DND-41 (cell line): ENCODE measurements around the gene TARM1.
"Not testable (repeated sequence)": the region's sequence is repeated elsewhere in the genome, so short reads cannot be mapped to it uniquely, and the experiment has no call there.

Experiments used
- ATAC-seq: fragments of 200-7000 bp; cut with Tn5 transposase; 3 replicates; pipeline ENCODE4 v1.9.1; 2021; ENCODE audit warnings: low read depth; ENCODE audit not compliant: insufficient read depth
- DNase-seq: peaks from one replicate; pipeline ENCODE4 v3.0.0-alpha.2; 2020
- H2AFZ ChIP-seq: 2 replicates; pipeline ENCODE4 v1.6.0; 2012; ENCODE audit warnings: low read depth, low read length
- H3K27ac ChIP-seq: 2 replicates; pipeline ENCODE4 v1.5.1; 2012; ENCODE audit warnings: low read length, inconsistent platforms
- H3K27me3 ChIP-seq: fragments of 200-600 bp; sonication (generic); 2 replicates; pipeline ENCODE4 v1.6.0; 2012; ENCODE audit warnings: low read length, mild to moderate bottlenecking, inconsistent platforms; ENCODE audit not compliant: insufficient read depth, poor library complexity
- H3K36me3 ChIP-seq: 2 replicates; pipeline ENCODE4 v1.5.1; 2012; ENCODE audit warnings: low read length, inconsistent platforms; ENCODE audit not compliant: insufficient read depth
- H3K4me1 ChIP-seq: 2 replicates; pipeline ENCODE4 v1.5.1; 2012; ENCODE audit warnings: mild to moderate bottlenecking, low read length; ENCODE audit not compliant: insufficient read depth
- H3K4me2 ChIP-seq: 2 replicates; pipeline ENCODE4 v1.6.0; 2012; ENCODE audit warnings: mild to moderate bottlenecking, moderate library complexity, low read length, inconsistent platforms; ENCODE audit not compliant: insufficient read depth
- H3K4me3 ChIP-seq, 2 experiments: fragments of 200-600 bp in 1 of 2; shearing (Covaris generic) in 1 of 2; 2 replicates each; pipeline ENCODE4 v1.5.1; 2012 to 2016; ENCODE audit warnings: inconsistent platforms in 2 of 2, low read length in 2 of 2, mild to moderate bottlenecking in 2 of 2, low read depth in 1 of 2, moderate library complexity in 1 of 2
- H3K79me2 ChIP-seq: 2 replicates; pipeline ENCODE4 v1.6.0; 2012; ENCODE audit warnings: low read length, inconsistent platforms; ENCODE audit not compliant: insufficient read depth
- H3K9ac ChIP-seq: 2 replicates; pipeline ENCODE4 v1.6.0; 2012; ENCODE audit warnings: low read depth, mild to moderate bottlenecking, inconsistent platforms, low read length, moderate library complexity
- H3K9me3 ChIP-seq: 2 replicates; pipeline ENCODE4 v1.5.1; 2012; ENCODE audit warnings: low read length, moderate library complexity, mild to moderate bottlenecking, inconsistent platforms; ENCODE audit not compliant: insufficient read depth, severe bottlenecking
- H4K20me1 ChIP-seq: 2 replicates; pipeline ENCODE4 v1.6.0; 2012; ENCODE audit warnings: low read length; ENCODE audit not compliant: insufficient read depth
- EZH2 ChIP-seq: IDR thresholded peaks from 3 replicates; pipeline ENCODE4 v1.6.1; 2012; ENCODE audit warnings: borderline replicate concordance, low read depth, mild to moderate bottlenecking, moderate library complexity, low read length, inconsistent platforms; ENCODE audit not compliant: severe bottlenecking
- TF ChIP-seq, protein P1 (sequence below): IDR thresholded peaks from 2 replicates; pipeline ENCODE4 v1.5.1; 2012; ENCODE audit warnings: borderline replicate concordance, low read length, moderate library complexity, mild to moderate bottlenecking; ENCODE audit not compliant: poor library complexity, severe bottlenecking; ENCODE audit errors: extremely low read depth

The TARM1 gene

GRCh38 chr19:54100561-54100960 lies 19.4 kb upstream of the TARM1 start, which contains the start of gene OSCAR:
OSCAR (minus strand) TSS chr19:54100803; CDS start chr19:54100792, 11 bp downstream.
- H2AFZ ChIP-seq: peak within 1 kb of the TSS; percentile 45
- peaks cover 2% of the 10 kb centered on the region; the same call in 1 of the 2 replicates for H4K20me1 ChIP-seq
- H3K9ac ChIP-seq: no peak within 1 kb of the TSS
- H3K9me3 ChIP-seq: no peaks in the 10 kb centered on the region
- DNase-seq (no peak), ATAC-seq (no peak)
- no peak for TF ChIP-seq EZH2
- TF ChIP-seq, protein P1, sequence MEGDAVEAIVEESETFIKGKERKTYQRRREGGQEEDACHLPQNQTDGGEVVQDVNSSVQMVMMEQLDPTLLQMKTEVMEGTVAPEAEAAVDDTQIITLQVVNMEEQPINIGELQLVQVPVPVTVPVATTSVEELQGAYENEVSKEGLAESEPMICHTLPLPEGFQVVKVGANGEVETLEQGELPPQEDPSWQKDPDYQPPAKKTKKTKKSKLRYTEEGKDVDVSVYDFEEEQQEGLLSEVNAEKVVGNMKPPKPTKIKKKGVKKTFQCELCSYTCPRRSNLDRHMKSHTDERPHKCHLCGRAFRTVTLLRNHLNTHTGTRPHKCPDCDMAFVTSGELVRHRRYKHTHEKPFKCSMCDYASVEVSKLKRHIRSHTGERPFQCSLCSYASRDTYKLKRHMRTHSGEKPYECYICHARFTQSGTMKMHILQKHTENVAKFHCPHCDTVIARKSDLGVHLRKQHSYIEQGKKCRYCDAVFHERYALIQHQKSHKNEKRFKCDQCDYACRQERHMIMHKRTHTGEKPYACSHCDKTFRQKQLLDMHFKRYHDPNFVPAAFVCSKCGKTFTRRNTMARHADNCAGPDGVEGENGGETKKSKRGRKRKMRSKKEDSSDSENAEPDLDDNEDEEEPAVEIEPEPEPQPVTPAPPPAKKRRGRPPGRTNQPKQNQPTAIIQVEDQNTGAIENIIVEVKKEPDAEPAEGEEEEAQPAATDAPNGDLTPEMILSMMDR: no peak
- peaks cover 29% of the 10 kb centered on the region for H3K79me2 ChIP-seq
- H3K27me3 ChIP-seq: no peaks in the 10 kb centered on the region
- H3K4me3 ChIP-seq: no peak within 1 kb of the TSS
- peaks cover 8% of the 10 kb centered on the region for H3K36me3 ChIP-seq
- H3K4me1 ChIP-seq: peaks cover 25% of the 10 kb centered on the region
- no peak within 1 kb of the TSS for H3K4me2 ChIP-seq
- H3K27ac ChIP-seq: no peak within 1 kb of the TSS

DNA sequence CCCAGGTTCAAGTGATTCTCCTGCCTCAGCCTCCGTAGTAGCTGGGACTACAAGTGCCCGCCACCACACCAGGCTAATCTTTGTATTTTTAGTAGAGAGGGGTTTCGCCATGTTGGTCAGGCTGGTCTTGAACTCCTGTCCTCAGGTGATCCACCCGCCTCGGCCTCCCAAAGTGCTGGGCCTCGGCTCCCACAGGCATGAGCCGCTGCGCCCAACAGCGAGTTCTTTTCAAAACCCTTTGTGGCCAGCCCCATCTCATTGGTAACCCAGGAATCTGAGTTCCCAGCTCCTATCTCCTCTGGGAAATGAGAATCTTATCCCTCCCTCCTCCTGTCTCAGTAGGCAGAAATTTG lies 18.7 kb upstream of the TARM1 start:
- not testable (repeated sequence) for H3K4me2 ChIP-seq, H2AFZ ChIP-seq, H3K27ac ChIP-seq, H4K20me1 ChIP-seq, H3K4me3 ChIP-seq, H3K9me3 ChIP-seq, ATAC-seq, H3K27me3 ChIP-seq, DNase-seq, H3K9ac ChIP-seq, H3K36me3 ChIP-seq
- H3K4me1 ChIP-seq: peaks cover 22% of the 10 kb centered on the region
- peaks cover 22% of the 10 kb centered on the region for H3K79me2 ChIP-seq

DNA sequence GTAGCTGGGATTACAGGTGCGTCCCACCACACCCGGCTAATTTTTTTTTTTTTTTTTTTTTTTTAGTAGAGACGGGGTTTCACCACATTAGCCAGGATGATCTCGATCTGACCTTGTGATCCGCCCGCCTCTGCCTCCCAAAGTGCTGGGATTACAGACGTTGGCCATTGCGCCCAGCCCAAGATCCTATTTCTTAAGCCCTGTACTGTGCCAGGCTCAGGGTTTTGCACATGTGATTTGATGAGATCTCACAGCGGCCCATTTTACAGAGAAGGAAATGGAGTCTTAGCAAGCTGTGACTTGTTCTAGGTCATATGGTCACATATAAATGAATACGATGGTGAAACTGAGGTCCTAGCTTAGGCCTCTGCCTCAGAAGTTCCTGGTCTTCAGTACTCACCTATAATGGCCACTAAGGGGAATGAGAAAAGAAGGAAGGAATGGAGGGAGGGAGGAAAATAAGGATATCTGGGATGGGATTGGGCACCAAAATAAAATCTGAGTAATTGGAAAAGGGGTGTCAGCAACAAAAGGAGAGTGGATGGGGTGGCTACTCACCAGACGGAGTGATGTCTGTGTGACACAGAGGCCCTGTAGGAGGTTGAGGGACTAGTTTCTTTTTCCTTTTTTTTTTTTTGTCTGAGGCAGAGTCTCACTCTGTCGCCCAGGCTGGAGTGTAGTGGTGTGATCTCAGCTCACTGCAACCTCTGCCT lies 18.2 kb upstream of the TARM1 start:
- H3K27me3 ChIP-seq: no peaks in the 10 kb centered on the region
- no peaks in the 10 kb centered on the region for H3K9me3 ChIP-seq
- H2AFZ ChIP-seq: no peak overlapping the region
- no peak overlapping the region for H3K4me2 ChIP-seq
- no peak for ATAC-seq
- peaks cover 4% of the 10 kb centered on the region; the same call in 1 of the 2 replicates for H3K36me3 ChIP-seq
- DNase-seq: no peak
- H3K4me1 ChIP-seq: peaks cover 18% of the 10 kb centered on the region
- H3K9ac ChIP-seq: no peak overlapping the region
- no peak overlapping the region for H3K27ac ChIP-seq
- no peak overlapping the region for H3K4me3 ChIP-seq
- H3K79me2 ChIP-seq: peaks cover 17% of the 10 kb centered on the region
- no peaks in the 10 kb centered on the region for H4K20me1 ChIP-seq
- TF ChIP-seq, protein P1: no peak
- TF ChIP-seq EZH2: no peak

- H2AFZ ChIP-seq: no peak overlapping the region
- no peaks in the 10 kb centered on the region for H3K4me1 ChIP-seq
- H3K4me3 ChIP-seq: no peak overlapping the region
- no peaks in the 10 kb centered on the region for H4K20me1 ChIP-seq
- DNase-seq (no peak), ATAC-seq (no peak)
- no peaks in the 10 kb centered on the region for H3K9me3 ChIP-seq
- H3K4me2 ChIP-seq: no peak overlapping the region
- H3K79me2 ChIP-seq: no peaks in the 10 kb centered on the region
- H3K9ac ChIP-seq: no peak overlapping the region
- no peaks in the 10 kb centered on the region for H3K27me3 ChIP-seq
- H3K36me3 ChIP-seq: no peaks in the 10 kb centered on the region
- TF ChIP-seq, protein P1: no peak
- TF ChIP-seq EZH2: no peak
- no peak overlapping the region for H3K27ac ChIP-seq
Measured at GRCh38 chr19:54096617-54097106, 15.5 kb upstream of the TARM1 start.

GRCh38 chr19:54095859-54096616 lies 14.9 kb upstream of the TARM1 start:
- not testable (repeated sequence) for H3K4me3 ChIP-seq, H2AFZ ChIP-seq, DNase-seq

More at GRCh38 chr19:54095859-54096616, 14.9 kb upstream of the TARM1 start:
- H4K20me1 ChIP-seq, H3K36me3 ChIP-seq, H3K4me1 ChIP-seq, H3K9ac ChIP-seq, H3K27me3 ChIP-seq, H3K4me2 ChIP-seq, H3K9me3 ChIP-seq, H3K79me2 ChIP-seq, ATAC-seq, H3K27ac ChIP-seq: not testable (repeated sequence)
